GM12878 (cell line): ENCODE results near the gene ZBTB33. TPM values are rescaled to one million over a fixed set of nuclear protein-coding genes. Genes with fewer than 3 reads are reported as not detected.

Source experiments
- ATAC-seq: fragments of 200-7000 bp; cut with Tn5 transposase; 3 replicates; pipeline ENCODE4 v1.9.1; 2020; ENCODE audit warnings: mild to moderate bottlenecking, moderate library complexity
- BruUV-seq: library from RNA; stranded (reverse); fragments of 400-500 nt; replicated peaks from 2 replicates; lab custom pipeline; 2021; lab: Mats Ljungman, UMichigan
- CTCF ChIA-PET: fragments of 300-600 bp; sonication (Branson Sonifier 250); formaldehyde crosslinking; extraction: SDS; loops from one replicate; lab custom pipeline; 2021; ENCODE audit warnings: inconsistent platforms; lab: Yijun Ruan, JAX
- POLR2A ChIA-PET: fragments of 350-600 bp; formaldehyde crosslinking; extraction: SDS; loops from one replicate; lab custom pipeline; 2021; ENCODE audit warnings: inconsistent platforms; lab: Charles Lee
- RAD21 ChIA-PET: fragments of 300-600 bp; sonication (Branson Sonifier 250); formaldehyde crosslinking; loops from one replicate; lab custom pipeline; 2023; ENCODE audit warnings: antibody characterized with exemption; ENCODE audit not compliant: unreplicated experiment; lab: Charles Lee
- SMC1A ChIA-PET: fragments of 300-600 bp; sonication (Branson Sonifier 250); formaldehyde crosslinking; loops from one replicate; lab custom pipeline; 2023; ENCODE audit not compliant: unreplicated experiment, uncharacterized antibody; lab: Charles Lee
- DNase-seq: peaks from one replicate; pipeline ENCODE4 v3.0.0-alpha.2; 2011; ENCODE audit warnings: low read depth, low spot score
- FAIRE-seq: peaks from 3 replicates; lab custom pipeline; 2011; peaks lifted over from hg19 to GRCh38; lab: Jason Lieb, UNC
- H2AFZ ChIP-seq: 2 replicates; pipeline ENCODE4 v1.6.0; 2011; ENCODE audit warnings: low read depth, low read length, control low read depth; ENCODE audit not compliant: control insufficient read depth
- H3K27ac ChIP-seq: 2 replicates; pipeline ENCODE4 v1.5.1; 2011; ENCODE audit warnings: control low read depth; ENCODE audit not compliant: control insufficient read depth, insufficient read depth
- H3K27me3 ChIP-seq, 2 experiments: replicated peaks in 1 of 2; 2 replicates each; pipeline versions ENCODE4 v1.6.0 to v1.6.1; 2011; ENCODE audit warnings: low read length in 1 of 2; ENCODE audit not compliant: control insufficient read depth in 2 of 2, insufficient read depth in 2 of 2
- H3K36me3 ChIP-seq, 2 experiments: 2 replicates each; pipeline ENCODE4 v1.5.1; 2011; ENCODE audit warnings: low read length in 1 of 2; ENCODE audit not compliant: control insufficient read depth in 2 of 2, insufficient read depth in 2 of 2
- H3K4me1 ChIP-seq: 2 replicates; pipeline ENCODE4 v1.6.1; 2011; ENCODE audit warnings: mild to moderate bottlenecking, low read length, moderate library complexity, mixed read lengths; ENCODE audit not compliant: control insufficient read depth, insufficient read depth
- H3K4me2 ChIP-seq: 2 replicates; pipeline ENCODE4 v1.6.0; 2011; ENCODE audit warnings: control low read depth; ENCODE audit not compliant: control insufficient read depth, insufficient read depth
- H3K4me3 ChIP-seq: fragments of 200-600 bp; sonication (generic); 2 replicates; pipeline ENCODE4 v1.5.1; 2016
- H3K79me2 ChIP-seq: 2 replicates; pipeline ENCODE4 v1.6.0; 2011; ENCODE audit warnings: low read length; ENCODE audit not compliant: control insufficient read depth, insufficient read depth
- H3K9ac ChIP-seq: 2 replicates; pipeline ENCODE4 v1.8.0; 2011; ENCODE audit warnings: low read length, control low read depth, mixed read lengths; ENCODE audit not compliant: control insufficient read depth, insufficient read depth
- H3K9me3 ChIP-seq: replicated peaks from 3 replicates; pipeline ENCODE4 v1.5.1; 2011; ENCODE audit warnings: mild to moderate bottlenecking, low read length; ENCODE audit not compliant: control insufficient read depth, insufficient read depth
- H4K20me1 ChIP-seq: 2 replicates; pipeline ENCODE4 v1.6.0; 2011; ENCODE audit not compliant: control insufficient read depth, insufficient read depth
- BACH1 ChIP-seq: fragments of 450-650 bp; IDR thresholded peaks from 2 replicates; pipeline ENCODE4 v1.6.1; 2017; ENCODE audit warnings: mild to moderate bottlenecking, borderline replicate concordance
- BRCA1 ChIP-seq: IDR thresholded peaks from 2 replicates; pipeline ENCODE4 v1.6.1; 2011; ENCODE audit warnings: low read depth, low read length, improper control_type of control experiment
- IRF4 ChIP-seq: IDR thresholded peaks from 2 replicates; pipeline ENCODE4 v1.6.1; 2011; ENCODE audit warnings: low read depth, low read length
- JUNB ChIP-seq: IDR thresholded peaks from 2 replicates; pipeline ENCODE4 v1.6.1; 2016; ENCODE audit warnings: antibody characterized with exemption, mild to moderate bottlenecking
- KAT2A ChIP-seq: conservative IDR thresholded peaks from 2 replicates; pipeline ENCODE4 v1.6.1; 2011; ENCODE audit warnings: low read depth, low read length; ENCODE audit not compliant: control insufficient read depth
- KLF5 ChIP-seq: fragments of 450-650 bp; IDR thresholded peaks from 2 replicates; pipeline ENCODE4 v1.6.1; 2014; ENCODE audit warnings: mild to moderate bottlenecking; ENCODE audit not compliant: partially characterized antibody
- NFYB ChIP-seq: IDR thresholded peaks from 2 replicates; pipeline ENCODE4 v1.6.1; 2011; ENCODE audit warnings: low read depth, mild to moderate bottlenecking, low read length, improper control_type of control experiment, moderate library complexity; ENCODE audit not compliant: insufficient read depth
- RCOR1 ChIP-seq: conservative IDR thresholded peaks from 2 replicates; pipeline ENCODE4 v1.6.1; 2012; ENCODE audit warnings: low read depth, low read length, improper control_type of control experiment
- SIN3A ChIP-seq: IDR thresholded peaks from 2 replicates; pipeline ENCODE4 v1.6.1; 2012; ENCODE audit warnings: low read depth, low read length, improper control_type of control experiment
- SREBF1 ChIP-seq: IDR thresholded peaks from 2 replicates; pipeline ENCODE4 v1.6.1; 2012; ENCODE audit warnings: mild to moderate bottlenecking, low read length
- SREBF2 ChIP-seq: IDR thresholded peaks from 2 replicates; pipeline ENCODE4 v1.6.1; 2012; ENCODE audit warnings: mild to moderate bottlenecking, low read length
- USF1 ChIP-seq: IDR thresholded peaks from 2 replicates; pipeline ENCODE4 v1.6.1; 2011; ENCODE audit warnings: borderline replicate concordance, low read depth, mild to moderate bottlenecking, moderate library complexity, mixed read lengths, low read length; ENCODE audit not compliant: insufficient read depth; ENCODE audit errors: extremely low read length
- ZZZ3 ChIP-seq: IDR thresholded peaks from 2 replicates; pipeline ENCODE4 v1.6.1; 2011; ENCODE audit warnings: low read depth; ENCODE audit not compliant: control insufficient read depth, insufficient read length
- WGBS: methylation state at CpG from one replicate; pipeline ENCODE4 v1.1.6; 2016; ENCODE audit warnings: low lambda C conversion rate; ENCODE audit not compliant: insufficient replicate concordance, insufficient coverage; ENCODE audit errors: missing lambda C conversion rate; 5-methylcytosine and 5-hydroxymethylcytosine counted together
- in situ Hi-C: fragments of 300-500 bp; cut with MboI; formaldehyde crosslinking; loops from 9 replicates; pipeline ENCODE4 v1.14.3; 2018; ENCODE audit warnings: mixed read lengths
- intact Hi-C: fragments of 100-400 bp; cut with micrococcal nuclease; formaldehyde crosslinking; loops from one replicate; pipeline ENCODE4 v1.14.2; 2022; ENCODE audit not compliant: unreplicated experiment
- polyA plus RNA-seq, 11 experiments: library from polyadenylated mRNA; depleted of rRNA in 4 of 11; unstranded in 6 of 11; stranded (reverse) in 5 of 11; fragments of >200 nt; fragmentation: Nextera tagmentation in 4 of 11; fragmentation: Illumina TruSeq in 1 of 11; extraction: Ambion mirVana in 4 of 11; extraction: Trizol in 1 of 11; gene quantifications; 1 replicate in 1 of 11; 2 replicates in 10 of 11; pipeline versions ENCODE4 v1.2.1 to v1.2.3, GENCODE V29; 2011 to 2016; ENCODE audit warnings: inconsistent platforms in 2 of 11, missing spikeins in 2 of 11, low read depth in 1 of 11
- total RNA-seq, 4 experiments: library from RNA; depleted of rRNA in 3 of 4; stranded (reverse); fragments of >200 nt in 3 of 4; fragmentation: Illumina TruSeq in 1 of 4; extraction: Trizol in 1 of 4; gene quantifications; 2 replicates each; pipeline versions ENCODE4 v1.2.1 to v1.2.3, GENCODE V29; 2013 to 2021

ZBTB33 gene
- total and polyA plus RNA-seq, 10 of the 15 experiments (the other 5 are each of a cell fraction or from before 2014, with no cell fraction given): 5.2 to 26.3 (median 18.3) TPM

DNA sequence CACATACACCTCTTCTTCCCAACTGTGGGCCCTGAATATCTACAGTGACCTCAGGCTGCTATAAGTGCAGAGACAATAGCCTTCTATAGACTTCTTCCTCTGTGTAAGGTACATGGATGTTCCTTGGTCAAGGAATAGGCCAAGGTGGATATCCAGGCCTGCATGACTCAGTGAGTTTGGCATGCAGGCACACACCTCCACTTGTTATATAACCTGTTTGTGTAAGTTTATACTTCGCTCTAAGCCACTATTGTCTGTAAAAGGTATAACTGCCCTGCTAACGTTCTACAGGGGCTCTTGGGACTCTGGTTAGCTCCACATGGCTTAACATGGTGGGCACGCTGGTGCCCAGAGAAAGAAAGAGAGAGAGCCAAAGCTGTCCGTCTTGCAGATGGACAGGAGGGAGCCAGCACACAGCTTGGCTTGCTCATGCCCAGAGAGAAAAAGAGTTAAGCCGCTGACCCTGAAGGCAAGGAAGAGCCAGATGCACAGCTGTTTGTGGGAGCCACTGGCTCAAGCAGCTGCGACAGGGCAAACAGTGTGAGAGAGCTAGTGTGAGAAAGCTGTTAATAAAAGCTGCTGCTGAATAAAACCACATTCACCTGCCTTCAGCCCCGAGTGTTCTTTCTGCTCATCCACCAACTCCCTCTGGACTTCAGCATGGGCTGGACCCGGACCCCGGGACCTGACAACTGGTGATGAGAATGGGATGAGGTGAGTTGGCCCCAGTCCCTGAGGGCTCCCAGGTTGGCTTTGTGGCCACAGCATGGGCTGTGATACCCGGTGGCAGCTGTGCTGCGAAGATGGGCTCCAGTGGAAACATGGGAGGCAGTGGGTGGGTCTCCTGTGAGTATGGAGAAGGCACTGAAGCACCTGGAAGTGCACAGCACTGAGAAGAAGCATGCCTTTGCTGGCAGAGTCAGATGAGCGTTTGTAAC, 44.5 kb upstream of the ZBTB33 start:
- FAIRE-seq (no peak), ATAC-seq (no peak), DNase-seq (no peak)
- Histone ChIP-seq H4K20me1 (no peaks in the 10 kb centered on the region), H3K36me3 (no peaks in the 10 kb centered on the region), H3K4me2 (no peak overlapping the region), H3K27ac (no peak overlapping the region), H3K4me3 (no peak overlapping the region), H3K9ac (no peak overlapping the region), H3K9me3 (no peaks in the 10 kb centered on the region), H3K4me1 (no peaks in the 10 kb centered on the region), H3K27me3 (no peaks in the 10 kb centered on the region), H3K79me2 (no peaks in the 10 kb centered on the region), H2AFZ (no peak overlapping the region)
- TF ChIP-seq SREBF2 (no peak), JUNB (no peak), IRF4 (no peak), BACH1 (no peak), NFYB (no peak), RCOR1 (no peak), KAT2A (no peak), USF1 (no peak), ZZZ3 (no peak), SIN3A (no peak), SREBF1 (no peak), BRCA1 (no peak), KLF5 (no peak)
- BruUV-seq: no TSS peak
- ChIA-PET POLR2A (no interaction called here), CTCF (no interaction called here), SMC1A (interaction anchor here (2.3 kb wide), 1 partner anchor 7 kb away, joined by 11 read pairs; no protein-coding TSS in a partner anchor), RAD21 (no interaction called here)
- in situ Hi-C loops (loop anchor here (25.0 kb wide), 1 partner anchor 94 kb away; the partner anchor contains the start of gene RHOXF1), intact Hi-C loops (loop anchor here (10.0 kb wide), 1 partner anchor 171 kb away; no protein-coding TSS in a partner anchor)
- 49% methylated on average over 12 of the region's 12 CpGs for WGBS
